GM12892 (cell line): ENCODE data around the gene PLOD3.

Source experiments
- POLR2A ChIP-seq: IDR thresholded peaks from 2 replicates; pipeline ENCODE4 v1.6.1; 2011; ENCODE audit warnings: low read depth, low read length, control low read depth
- TAF1 ChIP-seq: IDR thresholded peaks from 2 replicates; pipeline ENCODE4 v1.6.1; 2011; ENCODE audit warnings: low read depth, mild to moderate bottlenecking, control low read depth, low read length, borderline replicate concordance

GRCh38 chr7:101241443-101242349 is 24.3 kb upstream of the PLOD3 start:
- TF ChIP-seq POLR2A (no peak), TAF1 (no peak)
